Skin of body (tissue), 2 donors: ENCODE measurements around the gene IQCC. TPM values are rescaled to one million over a fixed set of nuclear protein-coding genes. Genes with fewer than 3 reads are reported as not detected.
"Not testable (repeated sequence)": the region's sequence is repeated elsewhere in the genome, so short reads cannot be mapped to it uniquely, and the experiment has no call there.

Experiments used
- DNase-seq: peaks from one replicate; lab custom pipeline; 2025; lab: John Stamatoyannopoulos, UW
- total RNA-seq: library from RNA; depleted of rRNA; stranded (reverse); fragments of >200 nt; gene quantifications from one replicate; pipeline ENCODE4 v1.2.3, GENCODE V29; 2014

The IQCC gene
- 3.5 TPM for total RNA-seq

GRCh38 chr1:32205401-32206370 is at the start of gene IQCC:
TSS of gene IQCC (plus strand) at chr1:32205671. CDS start at chr1:32205682, 11 bp downstream.
- DNase-seq: peak; percentile 81

- no peak for DNase-seq
These were observed 46.3 kb upstream of the IQCC start for GRCh38 chr1:32159189-32159588.

- DNase-seq: no peak
These were observed 42.1 kb upstream of the IQCC start for GRCh38 chr1:32163405-32163804.

GRCh38 chr1:32165633-32166032 is 39.8 kb upstream of the IQCC start:
- DNase-seq: not testable (repeated sequence)

- no peak for DNase-seq
These were observed 34.5 kb upstream of the IQCC start for GRCh38 chr1:32170991-32171390.

- no peak for DNase-seq
These were observed 32.7 kb upstream of the IQCC start for GRCh38 chr1:32172621-32173245.

- DNase-seq: no peak
These were observed 26.9 kb upstream of the IQCC start for GRCh38 chr1:32178380-32179192.

GRCh38 chr1:32179193-32179442 is 26.4 kb upstream of the IQCC start:
- DNase-seq: no peak

GRCh38 chr1:32179443-32180185 is 25.9 kb upstream of the IQCC start, which contains the start of gene TXLNA:
TSS of gene TXLNA (plus strand) at chr1:32179675. CDS start at chr1:32180346, 671 bp downstream.
- peak; percentile 93 for DNase-seq

- peak; percentile 47 for DNase-seq
These were observed 25.0 kb upstream of the IQCC start for GRCh38 chr1:32180186-32181060.

- DNase-seq: no peak
These were observed 24.4 kb upstream of the IQCC start for GRCh38 chr1:32181065-32181464.

- no peak for DNase-seq
These were observed 23.9 kb upstream of the IQCC start for GRCh38 chr1:32181563-32181962.

GRCh38 chr1:32182060-32182459 is 23.4 kb upstream of the IQCC start:
- DNase-seq: no peak

- no peak for DNase-seq
These were observed 20.8 kb upstream of the IQCC start for GRCh38 chr1:32184650-32185049.

GRCh38 chr1:32186077-32186476 is 19.4 kb upstream of the IQCC start:
- DNase-seq: no peak

GRCh38 chr1:32186491-32186890 is 19.0 kb upstream of the IQCC start:
- DNase-seq: no peak

GRCh38 chr1:32187850-32188249 is 17.6 kb upstream of the IQCC start:
- no peak for DNase-seq

- no peak for DNase-seq
These were observed 13.1 kb upstream of the IQCC start for GRCh38 chr1:32192220-32192948.

GRCh38 chr1:32194984-32195383 is 10.5 kb upstream of the IQCC start:
- no peak for DNase-seq

- no peak for DNase-seq
These were observed 9.9 kb upstream of the IQCC start for GRCh38 chr1:32195531-32195930.
